ENCODE data around the gene LRRC23.

GRCh38 chr12:6958609-6959057 lies 54.0 kb downstream of the LRRC23 start:
- TF ChIP-seq EZH2 (IDR thresholded peaks at IDR 0.05; ENCODE audit: low read length) (no peak), CTCF (optimal IDR thresholded peaks at IDR 0.05 in 1 of 3, IDR thresholded peaks at IDR 0.05 in 1 of 3, conservative IDR thresholded peaks at IDR 0.05 in 1 of 3; ENCODE audit: extremely low read depth in 1 of 3, insufficient read depth in 2 of 3, low read length in 3 of 3) (no peak)
